22Rv1 (cell line): ENCODE results near the gene PAM16.
A peak's percentile ranks its signal among the peaks of the same experiment; 100 is the strongest.

Source experiments
- H3K27ac ChIP-seq: fragments of 450-650 bp; 2 replicates; pipeline ENCODE4 v1.5.1; 2017
- CTCF ChIP-seq: fragments of 450-650 bp; IDR thresholded peaks from 2 replicates; pipeline ENCODE4 v1.5.1; 2017; ENCODE audit warnings: mild to moderate bottlenecking
- ZFX ChIP-seq: fragments of 450-650 bp; IDR thresholded peaks from 2 replicates; pipeline ENCODE4 v1.6.1; 2017; ENCODE audit warnings: antibody characterized with exemption, borderline replicate concordance

The PAM16 gene

GRCh38 chr16:4347010-4347409 is 4.1 kb downstream of the PAM16 start:
- no peak for TF ChIP-seq CTCF

GRCh38 chr16:4345836-4346781 is 5.0 kb downstream of the PAM16 start:
- peak overlapping the region; percentile 53 for H3K27ac ChIP-seq
- TF ChIP-seq CTCF (no peak), ZFX (no peak)

More at GRCh38 chr16:4347010-4347409, 4.1 kb downstream of the PAM16 start:
- H3K27ac ChIP-seq, result peak overlapping the region; percentile 53; the same call in 1 of the 2 replicates

GRCh38 chr16:4344983-4345835 is 5.9 kb downstream of the PAM16 start:
- no peak for TF ChIP-seq ZFX
- no peak for TF ChIP-seq CTCF

GRCh38 chr16:4344300-4344982 is 6.7 kb downstream of the PAM16 start:
- H3K27ac ChIP-seq, result peak overlapping the region; percentile 53

More at GRCh38 chr16:4344983-4345835, 5.9 kb downstream of the PAM16 start:
- H3K27ac ChIP-seq, result peak overlapping the region; percentile 53

- no peak overlapping the region for H3K27ac ChIP-seq
- TF ChIP-seq CTCF (no peak), ZFX (no peak)
Measured at GRCh38 chr16:4342866-4343744, 8.0 kb downstream of the PAM16 start.

GRCh38 chr16:4341250-4341649 is 9.9 kb downstream of the PAM16 start:
- H3K27ac ChIP-seq, result no peak overlapping the region
- no peak for TF ChIP-seq ZFX
- TF ChIP-seq CTCF, result no peak

GRCh38 chr16:4340443-4340842 is 10.7 kb downstream of the PAM16 start:
- H3K27ac ChIP-seq, result no peak overlapping the region
- TF ChIP-seq CTCF (no peak), ZFX (no peak)
